GM23338 (cell line): Measurements from ENCODE around the gene PDIA3. TPM values are rescaled to one million over a fixed set of nuclear protein-coding genes. Genes with fewer than 3 reads are reported as not detected.

Source experiments
- ATAC-seq: fragments of 200-7000 bp; cut with Tn5 transposase; 3 replicates; pipeline ENCODE4 v1.9.1; 2020
- DNase-seq: peaks from one replicate; pipeline ENCODE4 v3.0.0-alpha.2; 2015; ENCODE audit warnings: low spot score
- H2AFZ ChIP-seq: fragments of 200-600 bp; sonication (generic); 2 replicates; pipeline ENCODE4 v1.8.0; 2016; ENCODE audit warnings: antibody characterized with exemption, mild to moderate bottlenecking, moderate library complexity
- H3F3A ChIP-seq: fragments of 200-600 bp; sonication (generic); replicated peaks from 2 replicates; pipeline ENCODE4 v1.8.0; 2017; ENCODE audit warnings: antibody characterized with exemption, mixed run types, low read depth
- H3K27ac ChIP-seq: fragments of 200-600 bp; sonication (generic); 2 replicates; pipeline ENCODE4 v1.6.1; 2016; ENCODE audit warnings: low read depth
- H3K27me3 ChIP-seq: fragments of 200-600 bp; sonication (generic); 2 replicates; pipeline ENCODE4 v1.8.0; 2016; ENCODE audit warnings: mild to moderate bottlenecking, mixed run types, moderate library complexity; ENCODE audit not compliant: insufficient read depth
- H3K36me3 ChIP-seq: fragments of 200-600 bp; sonication (generic); 2 replicates; pipeline ENCODE4 v1.8.0; 2016; ENCODE audit warnings: mild to moderate bottlenecking; ENCODE audit not compliant: insufficient read depth
- H3K4me1 ChIP-seq: fragments of 200-600 bp; sonication (generic); 2 replicates; pipeline ENCODE4 v1.8.0; 2016; ENCODE audit warnings: mild to moderate bottlenecking, moderate library complexity; ENCODE audit not compliant: insufficient read depth
- H3K4me2 ChIP-seq: fragments of 200-600 bp; sonication (generic); 2 replicates; pipeline ENCODE4 v1.7.1; 2017; ENCODE audit warnings: mixed run types
- H3K4me3 ChIP-seq: fragments of 200-600 bp; sonication (generic); 2 replicates; pipeline ENCODE4 v1.6.1; 2016; ENCODE audit warnings: mixed run types
- H3K79me2 ChIP-seq: fragments of 200-600 bp; sonication (generic); replicated peaks from 2 replicates; pipeline ENCODE4 v1.8.0; 2017; ENCODE audit warnings: mild to moderate bottlenecking; ENCODE audit not compliant: insufficient read depth
- H3K9me2 ChIP-seq: fragments of 200-600 bp; sonication (generic); 2 replicates; pipeline ENCODE4 v1.8.0; 2017; ENCODE audit not compliant: insufficient read depth
- H4K20me1 ChIP-seq: fragments of 200-600 bp; sonication (generic); replicated peaks from 2 replicates; pipeline ENCODE4 v1.8.0; 2017; ENCODE audit warnings: mild to moderate bottlenecking; ENCODE audit not compliant: insufficient read depth
- H3K27ac Mint-ChIP-seq: 2 replicates; pipeline ENCODE4 v1.8.0; 2020; ENCODE audit warnings: inconsistent platforms, mild to moderate bottlenecking, moderate library complexity, mixed read lengths
- H3K27me3 Mint-ChIP-seq: 3 replicates; pipeline ENCODE4 v1.8.0; 2022; ENCODE audit warnings: low read depth, mild to moderate bottlenecking, moderate library complexity, mixed read lengths, inconsistent platforms; ENCODE audit not compliant: insufficient read depth, poor library complexity
- H3K36me3 Mint-ChIP-seq: 3 replicates; pipeline ENCODE4 v1.8.0; 2021; ENCODE audit warnings: low read depth, mild to moderate bottlenecking, inconsistent platforms, moderate library complexity, mixed read lengths
- H3K4me1 Mint-ChIP-seq: 3 replicates; pipeline ENCODE4 v1.8.0; 2020; ENCODE audit warnings: mild to moderate bottlenecking, inconsistent platforms, mixed read lengths
- H3K4me3 Mint-ChIP-seq: 3 replicates; pipeline ENCODE4 v1.8.0; 2021; ENCODE audit warnings: moderate library complexity, mild to moderate bottlenecking, inconsistent platforms, mixed read lengths
- H3K9me3 Mint-ChIP-seq: 3 replicates; pipeline ENCODE4 v1.8.0; 2020; ENCODE audit warnings: moderate library complexity, mild to moderate bottlenecking, inconsistent platforms, mixed read lengths
- CREB1 ChIP-seq: fragments of 250-450 bp; sonication (Bioruptor Pico); IDR thresholded peaks from 2 replicates; pipeline ENCODE4 v1.5.0; 2020; ENCODE audit warnings: low read depth, mild to moderate bottlenecking, moderate library complexity
- EZH2 ChIP-seq: fragments of 200-600 bp; sonication (generic); IDR thresholded peaks from one replicate; pipeline ENCODE4 v1.8.0; 2017; ENCODE audit warnings: antibody characterized with exemption, mild to moderate bottlenecking, low read depth; ENCODE audit not compliant: unreplicated experiment
- EZH2phosphoT487 ChIP-seq: fragments of 200-600 bp; sonication (generic); IDR thresholded peaks from one replicate; pipeline ENCODE4 v1.8.1; 2018; ENCODE audit warnings: antibody characterized with exemption; ENCODE audit not compliant: unreplicated experiment
- JUNB ChIP-seq: IDR thresholded peaks from one replicate; pipeline ENCODE4 v1.6.1; 2016; ENCODE audit warnings: antibody characterized with exemption; ENCODE audit not compliant: unreplicated experiment
- NANOG ChIP-seq: IDR thresholded peaks from 2 replicates; pipeline ENCODE4 v1.6.1; 2016; ENCODE audit warnings: antibody characterized with exemption, borderline replicate concordance
- POLR2AphosphoS5 ChIP-seq: IDR thresholded peaks from 2 replicates; pipeline ENCODE4 v1.6.1; 2016; ENCODE audit warnings: antibody characterized with exemption, low read depth
- REST ChIP-seq: IDR thresholded peaks from one replicate; pipeline ENCODE4 v1.6.1; 2018; ENCODE audit warnings: antibody characterized with exemption; ENCODE audit not compliant: unreplicated experiment
- STAT1 ChIP-seq: IDR thresholded peaks from one replicate; pipeline ENCODE4 v1.6.1; 2016; ENCODE audit warnings: antibody characterized with exemption; ENCODE audit not compliant: unreplicated experiment
- ZNF114 ChIP-seq: fragments of 250-450 bp; sonication (Bioruptor Pico); IDR thresholded peaks from 2 replicates; pipeline ENCODE4 v1.5.0; 2020; ENCODE audit warnings: mild to moderate bottlenecking, moderate library complexity
- ZNF331 ChIP-seq: fragments of 250-450 bp; sonication (Bioruptor Pico); IDR thresholded peaks from 2 replicates; pipeline ENCODE4 v1.5.0; 2020; ENCODE audit warnings: low read depth, mild to moderate bottlenecking, moderate library complexity
- ZNF462 ChIP-seq: fragments of 250-450 bp; sonication (Bioruptor Pico); IDR thresholded peaks from 2 replicates; pipeline ENCODE4 v1.5.0; 2020; ENCODE audit warnings: mild to moderate bottlenecking, moderate library complexity
- polyA plus RNA-seq: library from polyadenylated mRNA; unstranded; fragments of >200 nt; fragmentation: Nextera tagmentation; extraction: Ambion mirVana; gene quantifications from 2 replicates; pipeline ENCODE4 v1.2.1, GENCODE V29; 2016
- total RNA-seq: library from RNA; depleted of rRNA; stranded (reverse); fragments of >200 nt; shearing (Covaris generic); gene quantifications from 2 replicates; pipeline ENCODE4 v1.2.3, GENCODE V29; 2014
- TF ChIP-seq, protein P1 (sequence below): IDR thresholded peaks from 2 replicates; pipeline ENCODE4 v1.6.1; 2016; ENCODE audit warnings: antibody characterized with exemption

PDIA3 gene
- total and polyA plus RNA-seq, 2 experiments from 2014 or later: 363 to 631 TPM

DNA sequence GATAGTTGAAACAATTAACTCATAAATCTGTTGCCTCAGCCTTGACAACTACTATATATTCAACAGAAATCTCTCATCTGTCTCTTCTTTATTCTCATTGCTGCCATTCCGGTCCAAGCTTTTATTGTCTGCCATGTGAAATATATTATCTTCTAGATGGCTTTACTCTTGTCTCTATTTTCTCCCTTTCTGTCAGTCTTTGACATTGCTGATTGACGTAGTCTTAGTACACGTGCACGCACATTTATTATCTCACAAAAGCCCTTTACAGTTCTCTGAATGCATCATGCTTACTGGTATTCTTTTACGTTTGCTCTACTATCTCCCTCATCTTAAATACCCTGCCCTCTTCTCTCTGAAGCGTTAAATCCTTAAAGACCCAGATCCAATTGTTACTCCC lies 5.6 kb downstream of the PDIA3 start:
- Mint-ChIP-seq H3K36me3 (peaks cover 59% of the 10 kb centered on the region), H3K27ac (no peak overlapping the region), H3K4me3 (no peak overlapping the region), H3K4me1 (peaks cover 11% of the 10 kb centered on the region; the same call in 2 of the 3 replicates), H3K9me3 (no peaks in the 10 kb centered on the region), H3K27me3 (peaks cover 4% of the 10 kb centered on the region)
- Histone ChIP-seq H3K4me2 (no peak overlapping the region), H3K9me2 (no peaks in the 10 kb centered on the region), H3K4me3 (no peak overlapping the region), H3K27ac (no peak overlapping the region), H3K27me3 (no peaks in the 10 kb centered on the region), H3K79me2 (peaks cover 100% of the 10 kb centered on the region), H3F3A (no peaks in the 10 kb centered on the region), H4K20me1 (peaks cover 84% of the 10 kb centered on the region), H2AFZ (no peak overlapping the region), H3K36me3 (peaks cover 48% of the 10 kb centered on the region), H3K4me1 (peaks cover 9% of the 10 kb centered on the region)
- TF ChIP-seq JUNB: no peak
- TF ChIP-seq EZH2phosphoT487: no peak
- no peak for TF ChIP-seq POLR2AphosphoS5
- TF ChIP-seq EZH2: no peak
- TF ChIP-seq REST: no peak
- TF ChIP-seq, protein P1, sequence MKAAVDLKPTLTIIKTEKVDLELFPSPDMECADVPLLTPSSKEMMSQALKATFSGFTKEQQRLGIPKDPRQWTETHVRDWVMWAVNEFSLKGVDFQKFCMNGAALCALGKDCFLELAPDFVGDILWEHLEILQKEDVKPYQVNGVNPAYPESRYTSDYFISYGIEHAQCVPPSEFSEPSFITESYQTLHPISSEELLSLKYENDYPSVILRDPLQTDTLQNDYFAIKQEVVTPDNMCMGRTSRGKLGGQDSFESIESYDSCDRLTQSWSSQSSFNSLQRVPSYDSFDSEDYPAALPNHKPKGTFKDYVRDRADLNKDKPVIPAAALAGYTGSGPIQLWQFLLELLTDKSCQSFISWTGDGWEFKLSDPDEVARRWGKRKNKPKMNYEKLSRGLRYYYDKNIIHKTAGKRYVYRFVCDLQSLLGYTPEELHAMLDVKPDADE: no peak
- TF ChIP-seq CREB1 (CRISPR knock-in tag): no peak
- no peak for TF ChIP-seq ZNF331 (CRISPR knock-in tag)
- ATAC-seq (no peak), DNase-seq (no peak)

DNA sequence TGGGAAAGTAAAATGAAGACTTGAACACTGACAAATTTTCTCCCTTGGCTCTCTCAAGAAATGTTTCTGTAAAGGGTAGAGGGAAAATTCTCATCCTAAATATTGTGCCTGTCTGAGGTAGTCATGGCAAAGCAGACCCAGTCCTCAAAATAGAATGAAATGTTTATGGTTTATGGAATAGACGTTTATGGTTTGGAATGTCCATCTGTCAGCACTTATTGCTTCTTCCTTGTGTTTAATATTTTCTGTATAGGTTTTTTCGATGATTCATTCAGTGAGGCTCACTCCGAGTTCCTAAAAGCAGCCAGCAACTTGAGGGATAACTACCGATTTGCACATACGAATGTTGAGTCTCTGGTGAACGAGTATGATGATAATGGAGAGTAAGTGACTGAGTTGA lies 16.6 kb downstream of the PDIA3 start:
- no peaks in the 10 kb centered on the region for H3K4me1 ChIP-seq
- H3F3A ChIP-seq: peaks cover 26% of the 10 kb centered on the region; the same call in 1 of the 2 replicates
- peaks cover 15% of the 10 kb centered on the region; the same call in 1 of the 2 replicates for H3K79me2 ChIP-seq
- Mint-ChIP-seq H3K9me3 (no peaks in the 10 kb centered on the region), H3K27me3 (no peaks in the 10 kb centered on the region), H3K4me3 (no peak overlapping the region), H3K27ac (no peak overlapping the region), H3K36me3 (peaks cover 89% of the 10 kb centered on the region), H3K4me1 (no peaks in the 10 kb centered on the region)
- no peak overlapping the region for H3K4me2 ChIP-seq
- no peak overlapping the region for H3K4me3 ChIP-seq
- H3K36me3 ChIP-seq: peaks cover 89% of the 10 kb centered on the region
- H3K9me2 ChIP-seq: no peaks in the 10 kb centered on the region
- peak overlapping the region; percentile 42; the same call in 1 of the 2 replicates for H3K27ac ChIP-seq
- TF ChIP-seq NANOG: no peak
- TF ChIP-seq ZNF114 (CRISPR knock-in tag): no peak
- TF ChIP-seq EZH2: no peak
- TF ChIP-seq POLR2AphosphoS5: no peak
- no peak for TF ChIP-seq STAT1
- TF ChIP-seq ZNF462 (CRISPR knock-in tag): no peak
- TF ChIP-seq CREB1 (CRISPR knock-in tag): no peak
- TF ChIP-seq ZNF331 (CRISPR knock-in tag): no peak
- H3K27me3 ChIP-seq: no peaks in the 10 kb centered on the region
- H4K20me1 ChIP-seq: peaks cover 38% of the 10 kb centered on the region
- H2AFZ ChIP-seq: no peak overlapping the region
- DNase-seq (no peak), ATAC-seq (no peak)
